Endothelial cell of umbilical vein (primary cell): ENCODE measurements around the gene SEMA5A.

ENCODE experiments used
- CTCF ChIP-seq, 2 donors: IDR thresholded peaks; 1 replicate in 1 of 2; 2 replicates in 1 of 2; pipeline ENCODE4 v1.5.1; 2011; ENCODE audit warnings: low read length in 2 of 2, mild to moderate bottlenecking in 2 of 2, moderate library complexity in 2 of 2, control low read depth in 1 of 2, inconsistent platforms in 1 of 2, low read depth in 1 of 2; ENCODE audit not compliant: insufficient read depth in 1 of 2; ENCODE audit errors: extremely low read depth in 1 of 2
- EZH2 ChIP-seq: IDR thresholded peaks from 2 replicates; pipeline ENCODE4 v1.6.1; 2012; ENCODE audit warnings: borderline replicate concordance, low read depth, mild to moderate bottlenecking, moderate library complexity, low read length, inconsistent platforms; ENCODE audit not compliant: severe bottlenecking
- GATA2 ChIP-seq: IDR thresholded peaks from 2 replicates; pipeline ENCODE4 v1.7.0; 2011; ENCODE audit warnings: low read depth, mild to moderate bottlenecking, moderate library complexity, mixed read lengths, low read length; ENCODE audit not compliant: insufficient read length, insufficient read depth
- JUN ChIP-seq: IDR thresholded peaks from 2 replicates; pipeline ENCODE4 v1.6.1; 2011; ENCODE audit warnings: borderline replicate concordance, low read depth; ENCODE audit not compliant: insufficient read length, insufficient read depth
- POLR2A ChIP-seq: IDR thresholded peaks from 2 replicates; pipeline ENCODE4 v1.6.1; 2012; ENCODE audit warnings: low read depth, mild to moderate bottlenecking, control low read depth, low read length
- POLR2AphosphoS5 ChIP-seq: IDR thresholded peaks from 2 replicates; pipeline ENCODE4 v1.6.1; 2012; ENCODE audit warnings: low read depth, mild to moderate bottlenecking, control low read depth, low read length, moderate library complexity; ENCODE audit not compliant: insufficient read depth

- TF ChIP-seq POLR2A (no peak), POLR2AphosphoS5 (no peak), CTCF (IDR thresholded peaks at IDR 0.05; ENCODE audit: extremely low read depth in 1 of 2, insufficient read depth in 1 of 2, low read depth in 1 of 2, low read length in 2 of 2) (no peak), JUN (no peak), GATA2 (no peak), EZH2 (no peak)
These were observed 156.8 kb downstream of the SEMA5A start for GRCh38 chr5:9388941-9389674.
